MM.1S (cell line): ENCODE results near the gene STARD3NL.

Experiments used
- DNase-seq: peaks from one replicate; pipeline ENCODE4 v3.0.0-alpha.2; 2015
- H2AFZ ChIP-seq: fragments of 300-600 bp; sonication (generic); 2 replicates; pipeline ENCODE4 v1.6.0; 2016; ENCODE audit warnings: antibody characterized with exemption, low read length
- H3F3A ChIP-seq: fragments of 300-600 bp; sonication (generic); 2 replicates; pipeline ENCODE4 v1.6.1; 2016; ENCODE audit warnings: mild to moderate bottlenecking, antibody characterized with exemption, low read length, moderate library complexity, mixed read lengths; ENCODE audit not compliant: insufficient read depth
- H3K27ac ChIP-seq: fragments of 300-600 bp; sonication (generic); 2 replicates; pipeline ENCODE4 v1.5.1; 2016; ENCODE audit warnings: mild to moderate bottlenecking, low read length
- H3K27me3 ChIP-seq: fragments of 300-600 bp; sonication (generic); replicated peaks from 2 replicates; pipeline ENCODE4 v1.6.0; 2016; ENCODE audit warnings: low read length; ENCODE audit not compliant: insufficient read depth
- H3K36me3 ChIP-seq: fragments of 300-600 bp; sonication (generic); replicated peaks from 2 replicates; pipeline ENCODE4 v1.6.1; 2016; ENCODE audit warnings: mild to moderate bottlenecking, low read length, mixed read lengths; ENCODE audit not compliant: insufficient read depth
- H3K4me1 ChIP-seq: fragments of 300-600 bp; sonication (generic); 2 replicates; pipeline ENCODE4 v1.6.1; 2016; ENCODE audit warnings: low read length, mixed read lengths
- H3K4me2 ChIP-seq: fragments of 300-600 bp; sonication (generic); 2 replicates; pipeline ENCODE4 v1.6.0; 2016; ENCODE audit warnings: low read depth, low read length
- H3K4me3 ChIP-seq: fragments of 300-600 bp; sonication (generic); 2 replicates; pipeline ENCODE4 v1.5.1; 2016; ENCODE audit warnings: low read length, mixed read lengths
- H3K79me2 ChIP-seq: fragments of 300-600 bp; sonication (generic); 2 replicates; pipeline ENCODE4 v1.6.1; 2016; ENCODE audit warnings: mixed run types, low read length, mixed read lengths
- H3K9ac ChIP-seq: fragments of 300-600 bp; sonication (generic); 2 replicates; pipeline ENCODE4 v1.6.1; 2016; ENCODE audit warnings: low read length, mixed read lengths
- H3K9me2 ChIP-seq: fragments of 300-600 bp; sonication (generic); replicated peaks from 2 replicates; pipeline ENCODE4 v1.6.1; 2016; ENCODE audit warnings: mild to moderate bottlenecking, low read length, mixed read lengths; ENCODE audit not compliant: insufficient read depth
- H3K9me3 ChIP-seq: fragments of 300-600 bp; sonication (generic); replicated peaks from 2 replicates; pipeline ENCODE4 v1.6.1; 2016; ENCODE audit warnings: mild to moderate bottlenecking, low read length, mixed read lengths; ENCODE audit not compliant: insufficient read depth
- H4K20me1 ChIP-seq: fragments of 300-600 bp; sonication (generic); 2 replicates; pipeline ENCODE4 v1.6.1; 2016; ENCODE audit warnings: mild to moderate bottlenecking, low read length, moderate library complexity, mixed read lengths; ENCODE audit not compliant: insufficient read depth
- CTCF ChIP-seq: fragments of 300-600 bp; sonication (generic); IDR thresholded peaks from 2 replicates; pipeline ENCODE4 v1.5.1; 2016; ENCODE audit warnings: antibody characterized with exemption, low read length, mixed read lengths
- EZH2 ChIP-seq: fragments of 300-600 bp; sonication (generic); optimal IDR thresholded peaks from 2 replicates; pipeline ENCODE3; 2017; ENCODE audit warnings: low read depth, mild to moderate bottlenecking, antibody characterized with exemption, low read length, mixed read lengths
- EZH2phosphoT487 ChIP-seq: fragments of 300-600 bp; sonication (generic); IDR thresholded peaks from 2 replicates; pipeline ENCODE4 v1.6.1; 2018; ENCODE audit warnings: antibody characterized with exemption, low read length

Gene STARD3NL

GRCh38 chr7:38163671-38164070 is 14.4 kb upstream of the STARD3NL start:
- no peak overlapping the region for H3K9ac ChIP-seq
- H3K9me3 ChIP-seq, result no peaks in the 10 kb centered on the region
- H3K9me2 ChIP-seq, result no peaks in the 10 kb centered on the region
- no peaks in the 10 kb centered on the region for H3F3A ChIP-seq
- H2AFZ ChIP-seq, result no peak overlapping the region
- no peaks in the 10 kb centered on the region for H3K36me3 ChIP-seq
- H3K4me3 ChIP-seq, result no peak overlapping the region
- H3K4me1 ChIP-seq, result 0 out of 2 replicates have a peak, but pooled peaks cover 6% of the 10 kb centered on the region
- no peaks in the 10 kb centered on the region for H3K27me3 ChIP-seq
- no peaks in the 10 kb centered on the region for H4K20me1 ChIP-seq
- no peak for TF ChIP-seq CTCF
- no peak for TF ChIP-seq EZH2phosphoT487
- no peak for TF ChIP-seq EZH2
- DNase-seq, result no peak
- H3K4me2 ChIP-seq, result no peak overlapping the region
- no peak overlapping the region for H3K27ac ChIP-seq
- H3K79me2 ChIP-seq, result no peaks in the 10 kb centered on the region

GRCh38 chr7:38168890-38169570 is 9.0 kb upstream of the STARD3NL start:
- DNase-seq, result no peak
- no peak overlapping the region for H3K4me3 ChIP-seq
- 0 out of 2 replicates have a peak, but pooled peaks cover 6% of the 10 kb centered on the region for H3K4me1 ChIP-seq
- no peaks in the 10 kb centered on the region for H3F3A ChIP-seq
- H3K4me2 ChIP-seq, result no peak overlapping the region
- no peaks in the 10 kb centered on the region for H4K20me1 ChIP-seq
- no peak overlapping the region for H2AFZ ChIP-seq
- no peak overlapping the region for H3K9ac ChIP-seq
- no peaks in the 10 kb centered on the region for H3K79me2 ChIP-seq
- no peaks in the 10 kb centered on the region for H3K36me3 ChIP-seq
- H3K27me3 ChIP-seq, result no peaks in the 10 kb centered on the region
- no peak overlapping the region for H3K27ac ChIP-seq
- no peaks in the 10 kb centered on the region for H3K9me2 ChIP-seq
- no peak for TF ChIP-seq EZH2phosphoT487
- TF ChIP-seq CTCF, result no peak
- no peak for TF ChIP-seq EZH2
- H3K9me3 ChIP-seq, result no peaks in the 10 kb centered on the region

GRCh38 chr7:38169847-38170246 is 8.2 kb upstream of the STARD3NL start:
- no peak overlapping the region for H2AFZ ChIP-seq
- H3K27me3 ChIP-seq, result no peaks in the 10 kb centered on the region
- H3K9ac ChIP-seq, result no peak overlapping the region
- H3K4me1 ChIP-seq, result 0 out of 2 replicates have a peak, but pooled peaks cover 6% of the 10 kb centered on the region
- H4K20me1 ChIP-seq, result no peaks in the 10 kb centered on the region
- no peaks in the 10 kb centered on the region for H3K9me3 ChIP-seq
- no peak for DNase-seq
- TF ChIP-seq EZH2 (no peak), EZH2phosphoT487 (no peak), CTCF (no peak)
- no peak overlapping the region for H3K4me3 ChIP-seq
- H3F3A ChIP-seq, result no peaks in the 10 kb centered on the region
- no peaks in the 10 kb centered on the region for H3K79me2 ChIP-seq
- no peaks in the 10 kb centered on the region for H3K36me3 ChIP-seq
- H3K4me2 ChIP-seq, result no peak overlapping the region
- H3K9me2 ChIP-seq, result no peaks in the 10 kb centered on the region
- H3K27ac ChIP-seq, result no peak overlapping the region
